ENCODE measurements around the gene RASGEF1C. TPM values are rescaled to one million over a fixed set of nuclear protein-coding genes. Genes with fewer than 3 reads are reported as not detected.

RASGEF1C gene
- polyA plus RNA-seq, 3 donors = not detected

DNA sequence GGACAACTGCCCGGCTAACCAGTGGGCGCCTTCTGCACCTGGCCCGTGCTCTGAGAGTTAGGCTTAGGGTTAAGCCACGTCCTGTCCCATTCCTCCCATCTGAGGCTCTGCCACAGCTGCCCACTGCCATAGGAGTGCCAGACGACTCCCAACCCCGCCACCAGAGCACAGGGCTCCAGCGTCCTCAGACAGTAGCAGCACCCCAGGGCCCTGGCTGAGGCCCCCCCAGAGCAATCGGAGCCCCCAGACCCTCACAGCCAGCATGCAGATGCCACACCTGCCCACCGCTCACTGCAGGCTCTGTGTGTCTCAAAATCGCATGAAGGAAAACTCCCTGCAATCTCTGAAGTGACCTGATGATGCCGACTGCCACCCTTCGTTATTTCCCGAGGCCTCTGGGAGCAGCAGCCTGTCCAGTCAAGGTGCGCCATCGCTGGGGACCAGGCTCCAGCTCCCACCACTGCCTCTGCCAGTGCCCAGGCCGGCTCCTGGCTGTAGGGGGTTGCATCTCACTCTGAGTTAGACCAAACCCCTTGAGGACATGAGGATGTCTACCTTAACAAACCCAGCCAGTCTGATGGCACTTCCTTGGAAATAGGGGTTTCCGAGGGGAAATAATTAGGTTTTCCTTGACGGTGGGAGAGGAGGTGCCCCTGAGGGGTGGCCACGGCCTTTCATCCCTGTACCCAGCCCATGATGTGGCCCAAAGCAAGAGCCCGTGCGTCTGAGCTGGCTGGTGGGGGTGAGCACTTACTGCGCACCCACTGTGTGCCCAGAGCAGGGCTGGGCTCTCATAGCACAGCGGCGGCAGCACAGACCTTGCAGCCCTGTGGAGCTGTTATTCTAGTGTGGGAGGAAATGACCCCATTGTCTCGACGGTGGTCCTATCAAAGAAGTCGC lies 79.5 kb downstream of the RASGEF1C start:
- intact Hi-C loops (cut with micrococcal nuclease) = loop anchor here (5.0 kb wide), 3 partner anchors 83 to 198 kb away; no protein-coding TSS in a partner anchor
- Histone ChIP-seq H3K79me2 (ENCODE audit: insufficient read depth, low read length) (no peaks in the 10 kb centered on the region), H3K9me3 (replicated peaks in 1 of 2; ENCODE audit: control insufficient read depth in 1 of 2, insufficient read depth in 1 of 2, low read length in 2 of 2) (no peaks in the 10 kb centered on the region), H3K36me3 (replicated peaks in 1 of 2; ENCODE audit: control insufficient read depth in 1 of 2, insufficient read depth in 2 of 2, low read length in 2 of 2) (no peaks in the 10 kb centered on the region), H3K4me1 (ENCODE audit: control insufficient read depth in 1 of 2, insufficient read depth in 2 of 2, low read length in 2 of 2) (no peaks in the 10 kb centered on the region), H3K27ac (ENCODE audit: low read depth in 1 of 2, low read length in 2 of 2) (no peak overlapping the region), H2AFZ (ENCODE audit: insufficient read depth, low read depth, low read length, poor library complexity, severe bottlenecking) (no peak overlapping the region), H3K9ac (ENCODE audit: insufficient read depth, low read length, poor library complexity, severe bottlenecking) (no peak overlapping the region), H3K27me3 (ENCODE audit: control insufficient read depth in 2 of 2, insufficient read depth in 2 of 2, low read length in 2 of 2) (peaks cover 0 to 5% of the 10 kb centered on the region in 2 donors), H4K20me1 (ENCODE audit: insufficient read depth, low read length) (no peaks in the 10 kb centered on the region), H3K4me2 (replicated peaks; ENCODE audit: extremely low read depth, low read length, poor library complexity, severe bottlenecking) (no peak overlapping the region), H3K4me3 (replicated peaks in 1 of 3; ENCODE audit: low read depth in 2 of 3, low read length in 3 of 3) (no peak overlapping the region)
- no peak for DNase-seq
- Mint-ChIP-seq H3K9me3 (no peaks in the 10 kb centered on the region), H3K4me3 (no peak overlapping the region), H3K4me1 (peaks cover 3% of the 10 kb centered on the region), H3K27me3 (ENCODE audit: low read depth in 3 of 3) (peaks cover 10 to 25% (median 18%) of the 10 kb centered on the region in 3 donors), H3K36me3 (no peaks in the 10 kb centered on the region), H3K27ac (peak overlapping the region in 1 of 7 donors; percentile 10)
- 90% methylated on average over 23 of the region's 27 CpGs for WGBS (ENCODE audit: insufficient coverage)
- TF ChIP-seq, protein P1, sequence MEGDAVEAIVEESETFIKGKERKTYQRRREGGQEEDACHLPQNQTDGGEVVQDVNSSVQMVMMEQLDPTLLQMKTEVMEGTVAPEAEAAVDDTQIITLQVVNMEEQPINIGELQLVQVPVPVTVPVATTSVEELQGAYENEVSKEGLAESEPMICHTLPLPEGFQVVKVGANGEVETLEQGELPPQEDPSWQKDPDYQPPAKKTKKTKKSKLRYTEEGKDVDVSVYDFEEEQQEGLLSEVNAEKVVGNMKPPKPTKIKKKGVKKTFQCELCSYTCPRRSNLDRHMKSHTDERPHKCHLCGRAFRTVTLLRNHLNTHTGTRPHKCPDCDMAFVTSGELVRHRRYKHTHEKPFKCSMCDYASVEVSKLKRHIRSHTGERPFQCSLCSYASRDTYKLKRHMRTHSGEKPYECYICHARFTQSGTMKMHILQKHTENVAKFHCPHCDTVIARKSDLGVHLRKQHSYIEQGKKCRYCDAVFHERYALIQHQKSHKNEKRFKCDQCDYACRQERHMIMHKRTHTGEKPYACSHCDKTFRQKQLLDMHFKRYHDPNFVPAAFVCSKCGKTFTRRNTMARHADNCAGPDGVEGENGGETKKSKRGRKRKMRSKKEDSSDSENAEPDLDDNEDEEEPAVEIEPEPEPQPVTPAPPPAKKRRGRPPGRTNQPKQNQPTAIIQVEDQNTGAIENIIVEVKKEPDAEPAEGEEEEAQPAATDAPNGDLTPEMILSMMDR (IDR thresholded peaks at IDR 0.05) = no peak

DNA sequence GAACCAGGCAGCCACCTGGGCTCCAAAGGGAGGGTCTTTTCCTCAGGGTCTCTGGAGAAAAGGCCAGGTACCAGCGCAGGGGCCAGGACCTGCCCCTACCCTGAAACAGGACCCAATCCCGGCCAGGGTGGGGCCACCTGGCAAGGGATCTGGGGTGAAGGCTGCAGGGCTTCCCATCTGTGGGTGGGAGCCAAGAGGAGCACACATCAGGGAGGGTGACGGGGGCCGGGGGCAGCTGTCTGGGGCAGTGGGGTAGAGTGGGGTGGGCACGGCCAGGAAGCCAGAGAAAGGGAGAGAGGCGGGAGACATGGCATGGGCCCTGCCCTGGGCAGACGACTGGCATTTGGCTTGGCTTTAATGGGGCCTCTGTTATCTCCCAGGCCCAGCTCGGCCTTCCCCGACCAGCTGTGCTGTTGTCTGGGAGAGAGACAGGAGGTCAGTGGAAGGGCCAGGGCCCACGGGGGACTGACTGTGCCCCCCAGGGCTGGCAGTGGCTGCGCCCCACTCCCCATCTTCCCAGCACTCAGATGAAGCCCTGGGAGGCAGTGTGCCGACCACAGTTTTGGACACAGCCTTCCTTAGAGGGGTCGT lies 80.2 kb downstream of the RASGEF1C start:
- Histone ChIP-seq H3K4me3 (replicated peaks in 1 of 3; ENCODE audit: low read depth in 2 of 3, low read length in 3 of 3) (no peak overlapping the region), H3K4me1 (ENCODE audit: control insufficient read depth in 1 of 2, insufficient read depth in 2 of 2, low read length in 2 of 2) (no peaks in the 10 kb centered on the region), H2AFZ (ENCODE audit: insufficient read depth, low read depth, low read length, poor library complexity, severe bottlenecking) (no peak overlapping the region), H3K27me3 (ENCODE audit: control insufficient read depth in 2 of 2, insufficient read depth in 2 of 2, low read length in 2 of 2) (peaks cover 0 to 5% of the 10 kb centered on the region in 2 donors), H3K9me3 (replicated peaks in 1 of 2; ENCODE audit: control insufficient read depth in 1 of 2, insufficient read depth in 1 of 2, low read length in 2 of 2) (no peaks in the 10 kb centered on the region), H3K27ac (ENCODE audit: low read depth in 1 of 2, low read length in 2 of 2) (no peak overlapping the region), H4K20me1 (ENCODE audit: insufficient read depth, low read length) (no peaks in the 10 kb centered on the region), H3K36me3 (replicated peaks in 1 of 2; ENCODE audit: control insufficient read depth in 1 of 2, insufficient read depth in 2 of 2, low read length in 2 of 2) (no peaks in the 10 kb centered on the region), H3K79me2 (ENCODE audit: insufficient read depth, low read length) (no peaks in the 10 kb centered on the region), H3K4me2 (replicated peaks; ENCODE audit: extremely low read depth, low read length, poor library complexity, severe bottlenecking) (no peak overlapping the region), H3K9ac (ENCODE audit: insufficient read depth, low read length, poor library complexity, severe bottlenecking) (no peak overlapping the region)
- H3K27ac Mint-ChIP-seq = no peak overlapping the region
- WGBS (ENCODE audit: insufficient coverage) = 91% methylated on average over 10 of the region's 13 CpGs
- H3K36me3 Mint-ChIP-seq = no peaks in the 10 kb centered on the region
- no peaks in the 10 kb centered on the region for H3K9me3 Mint-ChIP-seq
- peaks cover 3% of the 10 kb centered on the region for H3K4me1 Mint-ChIP-seq
- H3K27me3 Mint-ChIP-seq (ENCODE audit: low read depth in 3 of 3) = peaks cover 13 to 30% (median 20%) of the 10 kb centered on the region in 3 donors
- TF ChIP-seq, protein P1 (IDR thresholded peaks at IDR 0.05) = no peak
- H3K4me3 Mint-ChIP-seq = no peak overlapping the region
- intact Hi-C loops (cut with micrococcal nuclease) = loop anchor here in 1 of 2 donors (5.0 kb wide), 2 partner anchors 84 to 199 kb away; no protein-coding TSS in a partner anchor
- DNase-seq = no peak
